Measurements from ENCODE around the gene WEE1.
"Not testable (repeated sequence)": the region's sequence is repeated elsewhere in the genome, so short reads cannot be mapped to it uniquely, and the experiment has no call there.

WEE1 gene

DNA sequence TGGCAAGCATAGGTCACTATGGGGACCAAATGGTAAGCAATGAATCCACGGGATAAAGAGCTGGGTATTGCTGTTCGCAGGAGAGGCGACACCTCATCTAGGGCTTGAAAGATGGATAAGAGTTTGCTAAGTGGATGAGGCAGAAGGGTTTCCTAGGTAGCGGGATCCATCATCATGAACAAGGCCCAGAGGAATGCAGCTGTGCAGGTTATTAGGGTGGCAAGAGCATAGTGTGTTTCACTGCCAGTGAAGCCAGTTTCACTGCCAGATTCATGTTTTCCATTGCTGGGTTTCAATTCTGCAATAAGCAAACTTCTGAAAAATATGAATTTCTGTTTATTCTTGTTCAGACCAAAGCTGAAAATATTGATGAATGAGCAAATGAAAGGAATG, 27.2 kb downstream of the WEE1 start:
- no peak for DNase-seq

DNA sequence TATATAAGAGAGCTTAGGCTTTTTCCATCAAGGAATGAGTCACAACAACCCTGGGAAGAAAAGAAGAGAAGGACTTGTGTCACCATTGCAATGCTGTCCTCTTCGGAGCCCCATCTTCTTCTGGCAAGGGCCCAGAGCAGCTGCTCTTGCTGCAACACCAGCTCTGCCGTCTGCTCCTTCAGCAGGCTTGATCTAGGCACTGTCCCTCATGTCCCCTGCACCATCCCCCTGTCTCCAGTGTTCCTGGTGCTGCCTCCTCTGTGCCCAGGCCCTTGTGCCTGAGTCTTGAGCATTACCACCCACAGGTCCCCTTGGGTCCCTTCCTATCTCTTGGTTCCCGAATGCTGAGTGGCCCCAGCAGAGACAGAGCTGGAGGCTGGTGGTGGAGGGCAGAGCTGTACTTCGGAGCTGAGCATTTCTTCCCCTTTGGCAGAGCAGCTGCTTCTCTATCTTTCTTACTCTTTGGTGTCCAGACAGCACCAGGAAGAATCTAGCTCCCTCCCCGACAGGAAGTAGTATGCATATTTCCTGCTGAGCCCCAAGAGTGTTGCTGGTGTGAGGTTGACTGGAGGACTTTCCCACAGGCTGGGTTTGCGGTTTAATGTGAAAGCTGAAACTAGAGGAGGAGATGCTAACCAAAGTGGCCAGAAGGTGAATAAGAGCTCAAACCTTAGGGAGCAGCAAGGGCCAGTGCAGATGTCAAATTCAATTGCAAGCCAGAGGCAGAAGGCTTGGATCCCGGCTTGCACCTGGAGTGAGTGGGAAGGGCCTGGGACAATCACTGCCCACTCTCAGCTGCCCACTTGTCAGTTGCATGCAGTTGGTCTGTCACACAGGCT, 27.8 kb downstream of the WEE1 start:
- DNase-seq, result peak in 5 of 6 experiments; percentile 8 to 34 (median 15)

DNA sequence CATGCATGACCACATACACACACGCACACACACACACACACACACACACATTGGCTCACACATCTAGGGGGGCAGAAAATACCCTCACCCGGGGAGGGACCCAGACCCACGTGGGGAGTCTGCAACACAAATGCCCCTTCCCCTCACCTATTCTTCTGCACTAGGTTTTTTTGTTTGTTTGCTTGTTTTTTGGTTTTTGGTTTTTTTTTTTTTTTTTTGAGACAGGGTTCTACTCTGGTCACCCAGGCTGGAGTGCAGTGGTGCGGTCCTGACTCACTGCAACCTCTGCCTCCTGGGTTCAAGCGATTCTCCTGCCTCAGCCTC, 28.4 kb downstream of the WEE1 start:
- DNase-seq, result no peak

DNA sequence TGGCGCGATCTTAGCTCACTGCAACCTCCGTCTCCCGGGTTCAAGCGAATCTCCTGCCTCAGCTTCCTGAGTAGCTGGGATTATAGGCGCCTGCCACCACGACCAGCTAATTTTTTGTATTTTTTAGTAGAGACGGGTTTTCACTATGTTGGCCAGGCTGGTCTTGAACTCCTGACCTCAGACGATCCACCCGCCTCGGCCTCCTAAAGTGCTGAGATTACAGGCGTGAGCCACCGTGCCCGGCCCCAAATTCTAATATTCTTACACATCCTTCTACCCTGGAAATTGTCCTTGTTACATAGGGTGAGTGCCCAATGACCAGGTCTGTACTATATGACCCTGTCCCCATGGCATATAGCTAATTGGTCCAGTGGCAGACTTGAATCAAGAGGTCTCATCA, 29.7 kb downstream of the WEE1 start:
- not testable (repeated sequence) for DNase-seq

GRCh38 chr11:9604134-9604533, 30.7 kb downstream of the WEE1 start:
- no peak for DNase-seq

DNA sequence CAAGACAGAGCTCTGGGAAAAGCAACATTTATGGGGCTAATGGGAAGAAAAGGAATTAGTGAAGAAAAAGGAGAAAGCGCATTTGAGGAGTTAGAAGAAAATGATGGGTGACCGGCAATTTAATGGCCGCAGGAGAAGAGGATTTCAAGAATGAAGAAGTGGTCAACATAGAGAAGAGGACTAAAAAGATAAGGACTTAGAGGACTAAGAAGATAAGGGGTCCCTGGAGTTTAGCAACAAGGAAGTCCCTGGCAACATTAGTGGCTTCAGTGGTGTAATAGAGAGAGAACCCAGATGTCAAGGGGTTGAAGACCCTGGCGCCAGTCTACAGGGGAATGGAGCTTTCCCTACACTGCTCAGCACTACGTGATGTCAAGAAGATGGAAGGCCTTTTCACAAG, 32.3 kb downstream of the WEE1 start:
- no peak for DNase-seq

- DNase-seq, result no peak
Measured at GRCh38 chr11:9606809-9607510, 33.5 kb downstream of the WEE1 start.

- no peak for DNase-seq
Measured at GRCh38 chr11:9607511-9607899, 34.0 kb downstream of the WEE1 start.

GRCh38 chr11:9609002-9609759, 35.7 kb downstream of the WEE1 start:
- no peak for DNase-seq

DNA sequence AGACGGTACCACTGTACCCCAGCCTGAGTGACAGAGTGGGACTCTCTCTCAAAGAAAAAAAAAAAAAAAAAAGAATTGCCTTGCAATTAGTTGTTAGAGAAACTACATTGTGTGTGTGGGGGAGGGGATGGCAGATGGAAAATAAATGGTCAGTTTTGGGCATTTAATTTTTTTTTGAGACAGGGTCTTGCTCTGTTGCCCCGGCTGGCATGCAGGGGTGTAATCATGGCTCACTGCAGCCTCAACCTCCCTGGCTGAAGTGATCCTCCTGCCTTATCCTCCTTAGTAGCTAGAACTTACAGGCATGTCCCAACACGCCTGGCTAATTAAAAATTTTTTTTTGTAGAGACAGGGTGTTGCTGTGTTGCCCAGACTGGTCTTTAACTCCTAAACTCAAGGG, 36.4 kb downstream of the WEE1 start:
- DNase-seq, result no peak

GRCh38 chr11:9613118-9613829, 39.8 kb downstream of the WEE1 start:
- peak; percentile 48 to 78 (median 71) for DNase-seq

GRCh38 chr11:9613830-9614762, 40.6 kb downstream of the WEE1 start:
- DNase-seq, result peak; percentile 78 to 86 (median 82)

GRCh38 chr11:9615031-9615451, 41.6 kb downstream of the WEE1 start:
- no peak for DNase-seq

DNA sequence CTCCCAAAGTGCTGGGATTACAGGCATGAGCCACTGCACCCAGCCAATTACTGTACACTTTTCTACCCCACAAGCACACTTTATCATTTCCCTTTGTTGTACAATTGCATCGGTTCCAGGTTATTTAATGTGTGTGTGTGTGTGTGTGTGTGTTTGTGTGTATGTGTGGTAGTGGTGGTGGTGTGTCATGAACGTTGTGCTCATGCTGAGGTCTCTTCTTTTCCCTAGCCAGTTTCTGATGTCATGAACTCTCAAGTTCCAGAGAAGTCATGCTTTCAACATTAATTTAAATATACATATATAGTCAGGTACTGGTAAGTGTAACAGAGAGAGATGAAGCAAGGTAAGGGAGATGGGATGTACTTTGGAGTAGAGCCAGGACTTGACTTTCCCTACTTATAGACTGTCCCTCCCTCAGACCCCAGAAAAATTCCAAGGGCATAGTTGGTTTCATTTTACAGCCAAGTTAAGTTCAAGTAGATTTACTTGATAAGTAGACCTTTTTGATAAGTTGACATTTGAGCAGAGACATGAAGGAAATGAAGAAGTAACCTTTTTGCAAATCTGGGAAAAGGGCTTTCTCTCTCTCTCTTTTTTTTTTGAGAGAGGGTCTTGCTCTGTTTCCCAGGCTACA, 42.7 kb downstream of the WEE1 start:
- no peak for DNase-seq

DNA sequence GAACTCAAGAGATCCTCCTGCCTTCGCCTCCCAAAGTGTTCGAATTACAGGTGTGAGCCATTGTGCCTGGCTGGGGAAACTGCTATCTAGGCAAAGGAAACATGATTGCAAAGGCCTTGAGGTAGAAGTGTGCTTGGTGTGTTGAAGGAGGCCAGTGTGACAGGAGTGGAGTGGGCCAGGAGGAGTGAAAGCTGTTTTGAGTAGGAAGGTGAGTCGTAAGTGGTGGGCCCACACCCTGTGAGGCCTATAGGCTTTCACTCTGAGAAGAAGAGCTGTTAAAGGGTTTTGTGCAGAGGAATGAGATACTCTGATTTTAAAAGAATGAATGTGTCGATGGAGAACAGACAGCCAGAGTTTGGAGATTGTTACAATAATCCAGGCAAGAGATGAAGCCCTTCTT, 43.4 kb downstream of the WEE1 start:
- no peak for DNase-seq

DNA sequence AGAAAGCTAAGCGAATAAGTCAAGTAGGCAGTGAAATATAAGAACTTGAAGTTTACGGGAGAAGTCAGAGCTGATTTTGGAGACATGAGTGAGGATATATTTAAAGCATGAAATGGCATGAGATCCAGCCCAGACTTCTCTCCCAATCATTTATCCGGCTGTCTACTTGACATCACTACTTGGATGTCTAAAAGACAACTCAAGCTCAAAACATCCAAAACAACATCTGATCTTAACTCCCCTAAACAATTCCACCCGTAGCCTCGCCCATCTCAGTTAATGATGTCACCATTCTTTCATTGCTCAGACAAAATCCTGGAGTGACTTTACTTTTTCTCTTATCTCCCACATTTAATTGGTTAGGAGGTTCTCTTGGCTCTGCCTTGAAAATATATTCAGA, 44.5 kb downstream of the WEE1 start:
- no peak for DNase-seq

GRCh38 chr11:9619004-9619403, 45.5 kb downstream of the WEE1 start:
- DNase-seq, result no peak

- DNase-seq, result no peak
Measured at GRCh38 chr11:9619971-9620370, 46.5 kb downstream of the WEE1 start.

- not testable (repeated sequence) for DNase-seq
Measured at GRCh38 chr11:9622353-9622752, 48.9 kb downstream of the WEE1 start.

DNA sequence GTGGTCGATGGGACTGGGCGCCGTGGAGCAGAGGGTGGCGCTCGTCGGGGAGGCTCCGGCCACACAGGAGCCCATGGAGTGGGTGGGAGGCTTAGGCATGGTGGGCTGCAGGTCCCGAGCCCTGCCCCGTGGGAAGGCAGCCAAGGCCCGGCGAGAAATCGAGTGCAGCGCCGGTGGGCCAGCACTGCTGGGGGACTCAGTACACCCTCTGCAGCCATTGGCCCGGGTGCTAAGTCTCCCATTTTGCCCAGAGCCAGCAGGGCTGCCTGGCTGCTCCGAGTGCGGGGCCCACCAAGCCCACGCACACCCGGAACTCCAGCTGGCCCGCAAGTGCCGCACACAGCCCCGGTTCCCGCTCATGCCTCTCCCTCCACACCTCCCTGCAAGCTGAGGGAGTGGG, 49.6 kb downstream of the WEE1 start:
- not testable (repeated sequence) for DNase-seq

- DNase-seq, result no peak
Measured at GRCh38 chr11:9624448-9624847, 51.0 kb downstream of the WEE1 start.
